Uterus (tissue), 2 donors: ENCODE data around the gene SLC44A3.

Source experiments
- CTCF ChIP-seq, 4 experiments: fragments of 200-600 bp in 2 of 4; fragments of 450-650 bp in 2 of 4; sonication (generic) in 2 of 4; IDR thresholded peaks; one replicate each; pipeline ENCODE4 v1.5.1; 2016 to 2019; ENCODE audit warnings: antibody characterized with exemption in 4 of 4, mild to moderate bottlenecking in 2 of 4, moderate library complexity in 1 of 4
- POLR2A ChIP-seq, 2 donors: fragments of 450-650 bp; IDR thresholded peaks; one replicate each; pipeline ENCODE4 v1.6.1; 2016; ENCODE audit warnings: antibody characterized with exemption in 2 of 2, mild to moderate bottlenecking in 1 of 2, moderate library complexity in 1 of 2

- no peak for TF ChIP-seq POLR2A (IDR thresholded peaks at IDR 0.05)
- TF ChIP-seq CTCF (IDR thresholded peaks at IDR 0.05), result peak; percentile 88 to 99 (median 98)
Observed at GRCh38 chr1:94854458-94855306, 34.5 kb downstream of the SLC44A3 start.
